Ovary (tissue), 9 donors: ENCODE results near the gene LAMA2. TPM values are rescaled to one million over a fixed set of nuclear protein-coding genes. Genes with fewer than 3 reads are reported as not detected.

Experiments used
- DNase-seq, 5 donors: peaks; one replicate each; pipeline ENCODE4 v3.0.0-alpha.2; 2019 to 2020
- H3K27ac ChIP-seq, 2 donors: fragments of 200-600 bp; one replicate each; pipeline versions ENCODE4 v1.5.1 to v1.8.0; 2019 to 2022
- H3K27me3 ChIP-seq: fragments of 200-600 bp; one replicate; pipeline ENCODE4 v1.8.0; 2022
- H3K36me3 ChIP-seq: fragments of 200-600 bp; sonication (generic); one replicate; pipeline ENCODE4 v1.5.1; 2019
- H3K4me1 ChIP-seq: one replicate; pipeline ENCODE4 v1.8.1; 2013; ENCODE audit warnings: mild to moderate bottlenecking, moderate library complexity; ENCODE audit not compliant: insufficient read depth
- H3K4me3 ChIP-seq: fragments of 200-600 bp; sonication (generic); one replicate; pipeline ENCODE4 v1.5.1; 2017
- H3K9me3 ChIP-seq, 2 donors: fragments of 200-600 bp in 1 of 2; sonication (generic) in 1 of 2; one replicate each; pipeline versions ENCODE4 v1.5.1 to v1.8.1; 2013 to 2019; ENCODE audit warnings: mild to moderate bottlenecking in 1 of 2, moderate library complexity in 1 of 2
- EP300 ChIP-seq: sonication (generic); formaldehyde crosslinking; IDR thresholded peaks from one replicate; pipeline ENCODE4 v1.6.1; 2017; ENCODE audit warnings: antibody characterized with exemption
- POLR2A ChIP-seq: fragments of 450-650 bp; IDR thresholded peaks from one replicate; pipeline ENCODE4 v1.6.1; 2017; ENCODE audit warnings: antibody characterized with exemption, mild to moderate bottlenecking, moderate library complexity
- WGBS, 3 donors: extraction: QIAGEN DNeasy Blood & Tissue Kit in 1 of 3; methylation state at CpG; one replicate each; pipeline versions ENCODE4 v1.1.5 to v1.1.7; 2013 to 2017; 5-methylcytosine and 5-hydroxymethylcytosine counted together
- intact Hi-C, 4 donors: fragments of 100-400 bp; cut with DNase I; formaldehyde crosslinking; loops; one replicate each; pipeline versions ENCODE4 v1.11.0 to v1.15.1; 2022 to 2023
- polyA plus RNA-seq, 2 donors: library from polyadenylated mRNA; stranded (reverse); fragments of 200-250 nt in 1 of 2; fragments of 350-450 nt in 1 of 2; fragmentation: Illumina TruSeq in 1 of 2; extraction: RNeasy Lipid Tissue Mini Kit (QIAGEN cat#74804) in 1 of 2; gene quantifications; one replicate each; pipeline ENCODE4 v1.2.3, GENCODE V29; 2013 to 2014
- total RNA-seq, 7 donors: library from RNA; depleted of rRNA in 2 of 7; stranded (reverse); fragments of >200 nt in 2 of 7; fragmentation: NEBNext Ultra II Directional in 3 of 7; extraction: Animal tissue kit (Norgen Biotek cat#: 25700) in 3 of 7; gene quantifications; one replicate each; pipeline versions ENCODE4 v1.1.0 to v1.2.4, GENCODE V29; 2016 to 2023
- TF ChIP-seq, protein P1 (sequence below), 3 donors: fragments of 450-650 bp in 2 of 3; fragments of 200-600 bp in 1 of 3; IDR thresholded peaks; one replicate each; pipeline versions ENCODE4 v1.5.1 to v1.8.0; 2016 to 2022; ENCODE audit warnings: antibody characterized with exemption in 3 of 3, mild to moderate bottlenecking in 1 of 3
- donor health status: DM: no; HTN: no; CAD: no; lungs with moderate emphysema.
- donor health status: DM: no; HTN: no; CAD: no.
- donor health status: Bipolar disorder and iron deficiency.
- donor health status: DM: yes; HTN: yes; CAD: no.
- donor health status: DM: no; HTN: no; CAD: no.
- donor health status: DM: yes; HTN: yes; CAD: no.

LAMA2 gene
- total and polyA plus RNA-seq, 9 donors: 42.5 to 226 (median 121) TPM

DNA sequence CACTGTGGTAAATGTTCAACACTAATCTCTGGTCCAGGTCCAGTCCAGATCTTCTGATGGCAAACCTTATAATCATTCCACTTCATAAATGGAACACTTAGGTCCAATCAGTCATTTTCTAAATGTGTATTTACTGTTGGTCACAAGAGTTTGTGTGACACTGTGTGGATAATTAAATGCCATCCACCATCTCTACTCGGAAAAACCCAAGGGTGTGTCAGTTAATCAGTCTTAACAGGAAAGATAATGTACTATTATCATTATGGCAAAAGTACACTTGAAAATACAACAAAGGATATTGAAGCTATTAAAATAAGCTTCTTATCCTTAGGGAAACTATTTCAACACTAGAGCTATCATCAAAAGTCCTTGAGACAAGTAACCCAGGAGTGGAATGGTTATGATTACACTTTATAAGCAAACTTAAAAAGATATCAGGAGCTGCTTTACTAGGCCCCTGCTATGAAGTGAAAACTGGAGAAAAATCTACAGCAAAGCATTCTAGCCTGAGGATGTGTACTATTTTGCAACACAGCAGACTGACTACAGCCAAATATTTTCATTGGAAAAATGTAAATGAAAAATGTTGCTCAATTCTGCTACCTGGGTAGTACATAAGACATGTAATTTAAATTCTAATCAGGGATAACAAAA, 227.9 kb downstream of the LAMA2 start:
- intact Hi-C loops: no loop called here
- Histone ChIP-seq H3K9me3 (no peaks in the 10 kb centered on the region), H3K4me1 (peaks cover 9% of the 10 kb centered on the region), H3K27me3 (no peaks in the 10 kb centered on the region), H3K27ac (peak overlapping the region in 1 of 2 donors; percentile 58), H3K36me3 (no peaks in the 10 kb centered on the region), H3K4me3 (no peak overlapping the region)
- TF ChIP-seq POLR2A (no peak), EP300 (no peak)
- TF ChIP-seq, protein P1, sequence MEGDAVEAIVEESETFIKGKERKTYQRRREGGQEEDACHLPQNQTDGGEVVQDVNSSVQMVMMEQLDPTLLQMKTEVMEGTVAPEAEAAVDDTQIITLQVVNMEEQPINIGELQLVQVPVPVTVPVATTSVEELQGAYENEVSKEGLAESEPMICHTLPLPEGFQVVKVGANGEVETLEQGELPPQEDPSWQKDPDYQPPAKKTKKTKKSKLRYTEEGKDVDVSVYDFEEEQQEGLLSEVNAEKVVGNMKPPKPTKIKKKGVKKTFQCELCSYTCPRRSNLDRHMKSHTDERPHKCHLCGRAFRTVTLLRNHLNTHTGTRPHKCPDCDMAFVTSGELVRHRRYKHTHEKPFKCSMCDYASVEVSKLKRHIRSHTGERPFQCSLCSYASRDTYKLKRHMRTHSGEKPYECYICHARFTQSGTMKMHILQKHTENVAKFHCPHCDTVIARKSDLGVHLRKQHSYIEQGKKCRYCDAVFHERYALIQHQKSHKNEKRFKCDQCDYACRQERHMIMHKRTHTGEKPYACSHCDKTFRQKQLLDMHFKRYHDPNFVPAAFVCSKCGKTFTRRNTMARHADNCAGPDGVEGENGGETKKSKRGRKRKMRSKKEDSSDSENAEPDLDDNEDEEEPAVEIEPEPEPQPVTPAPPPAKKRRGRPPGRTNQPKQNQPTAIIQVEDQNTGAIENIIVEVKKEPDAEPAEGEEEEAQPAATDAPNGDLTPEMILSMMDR (IDR thresholded peaks at IDR 0.05): no peak
- 10 to 23% (median 15%) methylated on average over 1 of the region's 1 CpG for WGBS, 3 donors
- no peak for DNase-seq

DNA sequence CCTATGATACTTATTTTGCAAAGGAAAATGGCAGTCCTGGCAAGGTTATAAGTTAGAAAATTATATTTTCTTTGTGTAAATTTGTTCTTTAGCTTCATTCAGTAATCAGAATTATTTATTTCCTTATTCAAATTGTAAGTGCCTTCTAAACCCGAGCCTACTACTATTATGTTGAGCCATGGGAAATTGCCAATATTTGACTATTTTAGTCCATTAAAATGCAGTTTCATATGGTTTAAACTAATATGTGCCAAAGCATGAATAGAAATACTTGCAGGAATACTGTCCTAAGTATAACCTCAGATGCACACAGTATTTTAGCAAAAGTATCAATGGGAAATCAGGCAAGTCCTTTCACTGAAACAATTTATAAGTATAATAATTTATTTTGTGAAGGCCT, 228.4 kb downstream of the LAMA2 start:
- Histone ChIP-seq H3K4me3 (no peak overlapping the region), H3K27me3 (no peaks in the 10 kb centered on the region), H3K9me3 (no peaks in the 10 kb centered on the region), H3K27ac (peak overlapping the region in 1 of 2 donors; percentile 58), H3K4me1 (peaks cover 9% of the 10 kb centered on the region), H3K36me3 (no peaks in the 10 kb centered on the region)
- WGBS, 3 donors: 13 to 38% (median 19%) methylated on average over 1 of the region's 1 CpG
- DNase-seq: no peak
- TF ChIP-seq, protein P1 (IDR thresholded peaks at IDR 0.05): no peak
- TF ChIP-seq POLR2A: no peak
- no peak for TF ChIP-seq EP300
- intact Hi-C loops: no loop called here

DNA sequence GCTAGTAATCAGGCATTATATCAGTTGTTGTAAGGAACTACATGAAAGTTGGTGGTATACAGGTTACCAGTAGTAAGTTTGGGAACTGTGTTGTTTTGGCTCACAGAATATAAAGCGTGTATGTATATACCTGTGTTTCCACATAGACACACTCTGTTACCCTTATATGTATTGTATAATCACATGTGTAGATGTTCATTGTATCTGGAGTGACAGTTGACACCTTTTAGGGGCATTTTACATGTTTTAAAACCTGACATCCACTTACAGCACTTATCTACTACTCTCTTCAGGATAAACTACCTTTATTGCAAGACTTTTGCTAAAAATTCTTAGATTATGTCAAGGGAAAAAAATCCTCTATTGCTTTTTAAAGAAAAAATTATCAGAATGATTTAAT, 228.9 kb downstream of the LAMA2 start:
- Histone ChIP-seq H3K27ac (no peak overlapping the region), H3K36me3 (no peaks in the 10 kb centered on the region), H3K4me3 (no peak overlapping the region), H3K4me1 (peaks cover 9% of the 10 kb centered on the region), H3K9me3 (no peaks in the 10 kb centered on the region), H3K27me3 (no peaks in the 10 kb centered on the region)
- intact Hi-C loops: no loop called here
- no peak for DNase-seq
- no peak for TF ChIP-seq POLR2A
- 95 to 97% (median 96%) methylated on average over 1 of the region's 1 CpG for WGBS, 3 donors

DNA sequence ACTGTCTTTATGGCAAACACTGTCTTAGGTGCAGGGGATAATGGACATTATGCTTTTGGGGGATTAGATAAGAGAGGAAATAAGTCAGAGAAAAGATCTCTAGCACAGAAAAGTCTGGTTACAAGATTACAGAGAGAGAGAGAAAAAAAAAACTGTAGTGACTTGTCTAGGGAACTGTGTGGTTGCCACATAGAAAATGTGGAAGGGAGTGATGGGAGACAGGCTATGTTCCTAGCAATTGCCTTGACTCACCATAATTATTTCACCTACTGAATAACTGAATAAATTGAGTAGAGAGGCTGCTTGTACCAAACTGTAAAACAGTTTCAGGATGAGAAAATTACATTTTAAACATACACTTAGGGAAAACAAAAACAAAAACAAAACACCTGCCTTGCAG, 229.7 kb downstream of the LAMA2 start:
- no peak for DNase-seq
- Histone ChIP-seq H3K4me3 (no peak overlapping the region), H3K27me3 (no peaks in the 10 kb centered on the region), H3K4me1 (peaks cover 9% of the 10 kb centered on the region), H3K27ac (no peak overlapping the region), H3K9me3 (no peaks in the 10 kb centered on the region), H3K36me3 (no peaks in the 10 kb centered on the region)
- intact Hi-C loops: no loop called here
- TF ChIP-seq EP300: no peak
- no peak for TF ChIP-seq POLR2A
- TF ChIP-seq, protein P1 (IDR thresholded peaks at IDR 0.05): no peak

DNA sequence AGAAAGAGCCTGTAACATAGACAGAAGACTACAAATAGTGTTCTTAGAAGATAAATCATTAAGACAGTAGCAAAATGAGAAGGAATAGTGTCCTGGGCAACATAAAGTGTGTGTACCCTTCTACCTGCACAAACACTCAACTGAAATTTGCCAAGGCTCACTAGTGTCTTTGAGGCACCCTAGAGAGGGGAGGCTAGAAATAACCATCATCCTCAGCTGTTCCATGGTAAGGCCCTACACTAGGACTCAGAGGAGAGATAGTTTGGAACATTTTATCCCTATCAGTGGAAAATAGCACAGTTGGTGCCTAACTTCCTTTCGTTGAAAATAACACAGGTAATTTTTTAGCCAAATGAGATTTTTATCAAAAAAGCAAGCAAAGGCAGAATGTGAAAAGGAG, 230.7 kb downstream of the LAMA2 start:
- Histone ChIP-seq H3K27ac (no peak overlapping the region), H3K9me3 (no peaks in the 10 kb centered on the region), H3K4me3 (no peak overlapping the region), H3K27me3 (no peaks in the 10 kb centered on the region), H3K4me1 (peaks cover 9% of the 10 kb centered on the region), H3K36me3 (no peaks in the 10 kb centered on the region)
- intact Hi-C loops: no loop called here
- 14 to 36% (median 15%) methylated on average over 1 of the region's 1 CpG for WGBS, 3 donors
- TF ChIP-seq EP300 (no peak), POLR2A (no peak)
- TF ChIP-seq, protein P1 (IDR thresholded peaks at IDR 0.05): no peak
- no peak for DNase-seq
